ENCODE measurements around the gene MIB2. TPM values are rescaled to one million over a fixed set of nuclear protein-coding genes. Genes with fewer than 3 reads are reported as not detected.

Gene MIB2
- total and polyA plus RNA-seq, 2 donors = 20.9 to 74.5 TPM

DNA sequence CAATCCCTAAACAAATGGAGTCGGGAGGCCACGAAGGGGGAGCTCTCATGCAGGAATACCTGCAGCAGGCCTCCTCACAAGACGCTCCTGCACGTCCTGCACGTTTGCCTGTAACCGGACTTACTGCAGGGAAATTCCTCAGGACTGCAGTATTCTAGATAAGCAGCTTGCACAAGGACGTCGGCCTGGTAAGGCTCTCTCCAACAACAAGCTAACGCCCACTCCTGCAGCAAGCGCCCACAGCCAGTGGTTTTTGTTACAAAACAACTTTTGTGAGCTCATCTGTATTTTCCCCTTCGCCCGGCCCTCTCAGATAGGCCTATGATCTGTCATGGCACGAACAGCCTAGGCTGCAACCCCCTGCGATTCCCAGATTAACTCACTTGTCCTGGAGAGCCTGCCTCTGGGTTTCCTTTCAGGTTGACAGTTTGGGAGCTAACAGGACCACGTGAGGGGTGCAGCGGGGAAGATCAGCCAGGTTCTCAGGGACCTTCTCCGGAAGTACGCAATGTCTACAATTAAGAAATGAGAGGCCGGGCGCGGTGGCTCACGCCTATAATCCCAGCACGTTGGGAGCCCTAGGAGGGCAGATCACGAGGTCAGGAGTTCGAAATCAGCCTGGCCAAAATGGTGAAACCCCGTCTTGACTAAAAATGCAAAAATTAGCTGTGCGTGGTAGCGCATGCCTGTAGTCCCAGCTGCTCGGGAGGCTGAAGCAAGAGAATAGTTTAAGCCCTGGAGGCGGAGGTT is 921 bp upstream of the MIB2 start:
- 19% methylated on average over 30 of the region's 30 CpGs for WGBS
- no peak for DNase-seq (ENCODE audit: extremely low spot score)
- H3K36me3 ChIP-seq (ENCODE audit: insufficient read depth) = no peaks in the 10 kb centered on the region
- no peak overlapping the region for H3K27ac ChIP-seq (ENCODE audit: low read depth)
- no peaks in the 10 kb centered on the region for H3K4me1 ChIP-seq (ENCODE audit: insufficient read depth)
- peak overlapping the region; percentile 86 for H3K4me3 ChIP-seq (ENCODE audit: low read depth, low read length)

DNA sequence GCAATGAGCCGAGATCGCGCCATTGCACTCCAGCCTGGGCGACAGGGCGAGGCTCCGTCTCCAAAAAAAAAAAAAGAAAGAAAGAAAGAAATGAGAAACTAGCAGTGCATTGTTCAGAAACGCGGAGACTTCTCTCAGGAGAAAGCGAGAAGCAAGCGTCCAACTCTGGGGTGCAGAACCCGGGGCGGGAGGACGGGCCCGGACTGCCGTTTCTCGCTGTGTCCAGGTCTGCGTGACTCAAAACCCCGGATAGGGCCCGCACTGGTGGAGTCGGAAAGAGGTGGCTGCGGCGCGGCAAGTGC is 395 bp upstream of the MIB2 start:
- H3K4me3 ChIP-seq (ENCODE audit: low read depth, low read length) = peak overlapping the region; percentile 86
- WGBS = 0% methylated on average over 23 of the region's 23 CpGs
- no peak for DNase-seq (ENCODE audit: extremely low spot score)
- H3K27ac ChIP-seq (ENCODE audit: low read depth) = no peak overlapping the region
- no peaks in the 10 kb centered on the region for H3K4me1 ChIP-seq (ENCODE audit: insufficient read depth)
- no peaks in the 10 kb centered on the region for H3K36me3 ChIP-seq (ENCODE audit: insufficient read depth)

DNA sequence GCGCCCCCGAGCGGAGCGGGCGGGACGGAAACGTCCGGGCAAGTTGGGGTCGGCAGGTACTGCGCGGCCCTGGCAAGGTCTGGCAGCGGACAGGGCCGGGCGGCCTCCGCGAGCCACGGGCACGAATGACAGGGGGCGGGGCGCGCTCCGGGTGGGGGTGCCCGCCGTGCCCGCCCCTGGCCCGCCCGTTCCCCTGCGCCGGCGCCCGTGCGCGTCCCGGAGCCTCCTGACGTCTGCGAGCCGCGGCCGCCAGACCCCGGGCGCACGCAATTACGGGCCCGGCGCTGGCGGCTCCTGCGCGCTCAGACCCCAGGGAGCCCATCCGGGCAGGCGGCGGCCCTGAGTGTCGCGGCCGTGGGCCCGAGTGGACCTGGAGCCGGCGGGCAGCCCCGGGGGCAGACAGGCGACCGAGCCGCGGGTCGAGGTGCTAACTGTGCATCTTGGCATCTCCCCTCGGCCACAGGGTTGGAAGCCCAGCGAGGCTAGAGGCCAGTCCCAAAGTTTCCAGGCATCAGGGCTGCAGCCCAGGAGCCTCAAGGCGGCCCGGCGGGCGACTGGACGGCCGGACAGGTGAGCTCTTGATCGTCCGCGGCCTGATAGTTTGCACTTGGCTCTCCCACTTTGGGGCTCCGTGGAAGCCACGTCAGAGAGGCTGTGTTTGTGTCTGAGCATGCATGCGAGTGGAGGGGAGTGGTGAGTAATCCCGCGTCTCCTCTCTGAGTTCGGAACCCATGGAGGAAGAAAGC is 918 bp downstream of the MIB2 start:
- 4% methylated on average over 77 of the region's 80 CpGs for WGBS
- H3K4me3 ChIP-seq (ENCODE audit: low read depth, low read length) = peak overlapping the region; percentile 86
- H3K36me3 ChIP-seq (ENCODE audit: insufficient read depth) = no peaks in the 10 kb centered on the region
- peak overlapping the region; percentile 100 for H3K27ac ChIP-seq (ENCODE audit: low read depth)
- DNase-seq (ENCODE audit: extremely low spot score) = no peak
- no peaks in the 10 kb centered on the region for H3K4me1 ChIP-seq (ENCODE audit: insufficient read depth)

DNA sequence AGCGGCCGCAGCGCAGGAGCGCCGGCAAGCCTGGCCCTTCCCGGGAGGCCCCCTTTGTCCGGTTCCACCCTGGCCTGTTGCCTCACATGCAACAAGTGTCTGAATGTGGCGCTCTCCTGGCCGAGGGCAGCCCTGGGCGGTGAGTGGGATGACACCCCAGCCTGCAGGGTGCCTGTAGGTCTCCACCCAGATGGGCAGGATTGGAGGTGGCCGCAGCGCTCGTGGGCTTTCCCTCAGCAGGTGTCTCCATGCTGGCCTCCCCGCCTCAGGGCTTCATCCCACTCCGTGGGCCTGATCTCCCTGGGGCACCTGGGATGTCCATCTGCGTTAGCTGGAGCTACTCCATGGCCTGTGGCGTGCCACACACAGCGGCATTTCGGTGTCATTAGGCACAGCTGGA is 1.5 kb downstream of the MIB2 start:
- WGBS = 80% methylated on average over 19 of the region's 19 CpGs
- Histone ChIP-seq H3K27ac (ENCODE audit: low read depth) (no peak overlapping the region), H3K36me3 (ENCODE audit: insufficient read depth) (no peaks in the 10 kb centered on the region), H3K4me1 (ENCODE audit: insufficient read depth) (no peaks in the 10 kb centered on the region), H3K4me3 (ENCODE audit: low read depth, low read length) (peak overlapping the region; percentile 86)
- DNase-seq (ENCODE audit: extremely low spot score) = no peak

DNA sequence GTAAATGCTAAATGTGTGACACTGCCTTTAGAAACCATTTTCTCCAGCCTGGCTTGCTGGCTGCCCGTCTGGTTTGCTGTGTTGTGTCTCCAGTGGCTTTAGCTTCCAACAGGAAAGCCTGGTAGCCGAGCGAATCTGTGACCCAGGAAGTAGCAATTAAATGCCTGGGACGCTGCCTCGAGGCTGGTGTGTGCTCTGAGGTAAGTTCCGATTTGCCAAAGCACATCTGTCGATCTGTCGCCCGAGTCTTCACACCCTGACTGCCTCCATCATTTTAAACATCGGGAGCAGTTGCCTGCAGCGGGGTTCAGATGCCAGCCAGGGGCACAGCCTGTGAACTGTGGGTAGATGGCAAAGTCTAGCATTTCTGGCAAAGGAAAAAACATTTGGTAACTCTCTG is 2.2 kb downstream of the MIB2 start:
- Histone ChIP-seq H3K27ac (ENCODE audit: low read depth) (no peak overlapping the region), H3K4me1 (ENCODE audit: insufficient read depth) (no peaks in the 10 kb centered on the region), H3K36me3 (ENCODE audit: insufficient read depth) (no peaks in the 10 kb centered on the region), H3K4me3 (ENCODE audit: low read depth, low read length) (no peak overlapping the region)
- WGBS = 91% methylated on average over 11 of the region's 11 CpGs
- no peak for DNase-seq (ENCODE audit: extremely low spot score)

DNA sequence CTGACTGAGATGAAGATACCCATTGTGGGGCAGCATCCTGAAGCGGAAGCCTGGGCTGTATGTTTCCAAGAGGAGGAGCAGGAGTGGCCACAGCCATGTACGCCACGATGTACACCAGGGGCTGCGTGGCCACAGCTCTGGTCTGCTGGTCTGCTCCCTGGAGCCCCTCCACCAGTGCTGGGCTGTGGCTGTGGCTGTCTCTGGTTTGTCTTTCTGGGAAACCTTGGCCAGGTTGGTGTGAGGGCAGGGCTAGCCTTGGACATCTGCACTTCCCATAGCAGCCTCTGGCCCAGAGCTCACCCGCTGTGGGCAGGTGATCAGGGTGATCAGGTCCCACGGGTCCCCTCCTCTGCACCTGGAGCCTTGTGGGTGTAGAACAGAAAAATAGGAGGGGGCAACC is 2.6 kb downstream of the MIB2 start:
- Histone ChIP-seq H3K36me3 (ENCODE audit: insufficient read depth) (no peaks in the 10 kb centered on the region), H3K4me1 (ENCODE audit: insufficient read depth) (no peaks in the 10 kb centered on the region), H3K27ac (ENCODE audit: low read depth) (no peak overlapping the region), H3K4me3 (ENCODE audit: low read depth, low read length) (no peak overlapping the region)
- WGBS = 91% methylated on average over 6 of the region's 6 CpGs
- no peak for DNase-seq (ENCODE audit: extremely low spot score)

DNA sequence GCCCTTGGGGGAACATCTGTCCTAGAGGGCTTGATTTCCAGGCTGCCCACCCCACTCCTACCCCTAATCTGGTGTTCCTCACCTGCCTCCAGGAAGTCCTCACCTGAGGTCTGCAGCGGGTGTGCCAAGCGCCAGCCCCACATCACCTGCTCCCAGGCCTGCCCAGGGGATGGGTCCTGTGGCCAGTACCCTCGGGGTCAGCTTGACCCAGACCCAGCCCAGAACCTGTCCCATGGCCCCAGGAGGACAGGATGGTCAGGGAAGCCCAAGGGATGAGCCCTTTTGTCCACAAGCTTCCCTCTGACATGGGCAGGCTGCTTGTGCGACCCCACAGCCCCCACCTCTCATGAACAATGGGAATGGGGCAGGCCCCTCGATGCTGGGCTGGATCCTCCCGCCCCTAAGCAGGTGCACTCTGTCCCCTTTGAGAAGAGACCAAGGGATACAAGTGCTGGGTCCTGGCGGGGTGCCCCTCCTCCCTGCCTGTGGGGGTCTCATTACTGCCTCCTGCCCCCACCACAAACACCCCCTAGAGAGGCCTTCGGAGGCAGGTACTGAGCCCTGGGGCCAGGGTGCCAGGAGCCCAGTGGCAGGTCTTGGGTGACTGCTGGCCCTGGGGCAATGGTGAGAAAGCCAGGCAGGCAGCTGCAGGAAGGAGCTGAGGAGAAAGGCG is 3.2 kb downstream of the MIB2 start:
- Histone ChIP-seq H3K27ac (ENCODE audit: low read depth) (no peak overlapping the region), H3K4me1 (ENCODE audit: insufficient read depth) (no peaks in the 10 kb centered on the region), H3K36me3 (ENCODE audit: insufficient read depth) (no peaks in the 10 kb centered on the region), H3K4me3 (ENCODE audit: low read depth, low read length) (no peak overlapping the region)
- 94% methylated on average over 9 of the region's 9 CpGs for WGBS
- DNase-seq (ENCODE audit: extremely low spot score) = no peak

DNA sequence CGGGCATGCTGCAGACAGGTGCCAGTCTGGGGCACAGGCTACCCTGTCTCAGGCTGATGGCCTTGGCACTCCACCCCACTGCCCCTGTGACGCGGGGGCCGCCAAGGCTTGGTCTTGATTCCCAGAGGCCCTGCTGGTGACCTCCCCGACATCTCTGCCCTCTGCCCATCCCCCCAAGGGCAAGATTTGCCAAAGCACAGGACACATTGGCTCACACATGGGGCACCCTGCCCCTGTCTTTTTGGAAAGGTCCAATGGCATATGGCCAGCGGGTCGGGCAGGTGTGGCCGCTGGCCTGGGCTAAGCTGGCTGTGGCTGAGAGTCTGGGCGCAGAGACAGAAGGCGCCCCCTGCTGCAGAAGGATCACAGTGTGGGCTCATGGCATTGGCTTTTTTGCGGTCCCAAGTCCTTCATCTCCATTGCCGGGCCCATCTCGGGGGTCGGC is 4.6 kb downstream of the MIB2 start:
- Histone ChIP-seq H3K4me3 (ENCODE audit: low read depth, low read length) (no peak overlapping the region), H3K4me1 (ENCODE audit: insufficient read depth) (no peaks in the 10 kb centered on the region), H3K27ac (ENCODE audit: low read depth) (no peak overlapping the region), H3K36me3 (ENCODE audit: insufficient read depth) (no peaks in the 10 kb centered on the region)
- no peak for DNase-seq (ENCODE audit: extremely low spot score)
- 79% methylated on average over 14 of the region's 14 CpGs for WGBS

DNA sequence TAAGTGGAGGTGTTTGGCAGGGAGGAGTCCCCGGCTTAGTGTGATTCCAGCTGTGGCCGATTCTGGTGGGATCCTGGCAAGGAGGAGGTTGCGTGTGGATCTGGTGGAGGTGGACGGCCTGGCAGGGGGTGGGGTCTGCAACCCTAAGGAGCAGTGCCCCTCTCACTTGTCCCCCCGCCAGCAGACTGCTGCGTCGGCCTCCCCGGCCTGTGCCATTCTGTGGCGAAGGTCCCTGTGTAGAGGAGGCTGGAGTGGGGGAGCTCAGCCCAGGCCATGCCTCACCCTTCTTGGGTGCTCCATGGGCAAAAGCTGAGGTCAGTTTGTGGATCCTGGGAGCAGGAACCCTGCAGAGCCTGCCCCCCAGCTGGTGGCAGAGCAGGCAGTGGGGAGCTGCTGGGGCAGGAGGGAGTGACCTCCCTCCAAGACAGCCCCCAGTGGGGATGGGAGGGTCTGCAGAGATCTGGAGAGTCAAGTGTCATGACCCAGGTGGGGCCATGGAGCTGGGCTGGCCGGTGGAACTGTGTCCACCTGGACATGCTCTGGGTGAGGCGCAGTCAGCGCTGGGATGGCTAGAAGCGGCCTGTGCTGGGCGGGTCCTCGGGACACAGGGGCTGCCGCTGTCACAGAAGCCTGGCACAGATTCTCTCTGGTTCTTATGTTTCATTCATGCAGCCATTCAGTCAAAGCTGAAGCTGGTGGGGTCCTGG is 5.3 kb downstream of the MIB2 start:
- no peak overlapping the region for H3K27ac ChIP-seq (ENCODE audit: low read depth)
- H3K4me1 ChIP-seq (ENCODE audit: insufficient read depth) = no peaks in the 10 kb centered on the region

DNA sequence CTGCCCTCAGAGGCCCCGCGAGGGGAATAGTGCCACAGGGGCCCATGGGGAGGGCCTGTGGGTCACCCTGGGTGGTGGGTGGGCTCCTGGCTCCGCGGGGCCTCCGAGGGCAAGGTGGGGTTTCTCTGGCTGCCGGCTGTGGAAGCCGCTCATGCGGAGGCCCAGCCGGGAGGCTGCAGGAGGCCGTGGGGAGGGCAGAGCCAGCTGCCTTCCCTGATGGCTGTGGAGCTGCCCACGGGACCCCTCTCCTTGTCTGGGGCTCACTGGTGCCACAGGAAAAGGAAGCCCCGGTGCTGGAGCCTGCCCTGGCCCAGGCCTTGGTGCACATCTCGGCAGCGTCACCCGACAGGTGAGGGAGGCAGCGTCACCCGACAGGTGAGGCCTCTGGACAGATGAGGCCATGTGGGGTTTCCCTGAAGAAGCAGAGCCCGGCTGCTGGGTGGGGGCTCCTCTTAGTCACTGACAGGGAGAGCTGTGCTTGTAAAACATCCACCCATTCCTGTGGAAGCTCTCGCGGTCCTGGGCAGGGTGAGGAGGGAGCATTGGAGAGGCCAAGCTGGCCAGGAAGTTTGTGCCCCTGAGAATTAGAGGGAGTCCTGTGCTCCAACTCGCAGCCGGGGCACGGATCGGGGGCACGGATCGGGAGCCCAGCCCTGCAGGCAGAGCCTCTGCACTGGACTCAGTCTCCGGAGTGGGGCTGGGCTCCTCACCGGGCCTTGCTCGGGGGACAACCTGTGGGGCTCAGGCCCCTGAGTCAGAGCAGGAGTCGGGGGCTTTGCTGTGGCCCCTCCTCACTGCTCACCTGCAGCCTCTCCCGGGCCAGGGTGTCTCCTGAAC is 6.1 kb downstream of the MIB2 start:
- WGBS = 83% methylated on average over 31 of the region's 31 CpGs
- H3K4me3 ChIP-seq (ENCODE audit: low read depth, low read length) = no peak overlapping the region
- H3K27ac ChIP-seq (ENCODE audit: low read depth) = no peak overlapping the region
- H3K36me3 ChIP-seq (ENCODE audit: insufficient read depth) = no peaks in the 10 kb centered on the region
- no peak for DNase-seq (ENCODE audit: extremely low spot score)
- H3K4me1 ChIP-seq (ENCODE audit: insufficient read depth) = no peaks in the 10 kb centered on the region

More for the DNA sequence above, 5.3 kb downstream of the MIB2 start:
- Histone ChIP-seq H3K4me3 (ENCODE audit: low read depth, low read length) (no peak overlapping the region), H3K36me3 (ENCODE audit: insufficient read depth) (no peaks in the 10 kb centered on the region)
- no peak for DNase-seq (ENCODE audit: extremely low spot score)
- WGBS = 88% methylated on average over 16 of the region's 16 CpGs

DNA sequence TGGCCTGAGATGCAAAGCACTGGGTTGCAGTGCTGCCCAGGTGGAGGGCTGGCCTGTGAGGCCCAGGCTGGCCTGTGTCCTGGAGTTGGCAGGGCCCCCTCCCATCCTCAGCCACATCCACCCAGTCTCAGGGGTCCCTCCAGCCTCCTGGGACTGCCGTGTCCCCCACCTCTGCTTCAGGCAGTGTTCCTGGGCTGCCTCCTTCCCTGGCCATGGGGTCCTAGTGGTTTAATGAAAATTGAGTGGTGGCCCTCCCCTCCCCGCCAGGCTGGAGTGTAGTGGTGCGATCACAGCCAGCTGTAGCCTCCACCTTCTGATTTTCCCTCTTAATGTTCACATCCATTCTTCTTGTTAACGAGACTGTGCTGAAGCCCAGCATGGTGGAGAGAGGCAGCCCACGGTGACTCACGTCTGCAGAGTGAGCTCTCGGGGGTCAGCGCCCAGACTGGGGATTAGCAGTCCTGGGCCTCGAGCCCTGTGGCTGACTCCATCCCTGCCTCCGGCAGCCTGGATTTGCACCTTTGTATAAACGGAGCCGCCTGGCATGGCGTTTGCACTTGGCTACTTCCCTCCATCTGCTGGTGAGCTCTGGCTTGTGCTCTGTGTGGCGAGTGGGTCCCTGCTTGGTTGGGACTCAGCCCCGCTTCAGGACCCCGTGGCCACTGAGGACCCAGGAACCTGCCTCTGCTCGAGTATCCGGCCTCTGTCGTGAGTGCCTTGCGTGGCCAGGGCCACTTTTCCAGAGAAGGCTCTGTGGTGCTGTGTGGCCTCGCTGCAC is 6.9 kb downstream of the MIB2 start:
- WGBS = 49% methylated on average over 21 of the region's 21 CpGs
- H3K4me1 ChIP-seq (ENCODE audit: insufficient read depth) = no peaks in the 10 kb centered on the region
- no peak for DNase-seq (ENCODE audit: extremely low spot score)
- H3K36me3 ChIP-seq (ENCODE audit: insufficient read depth) = no peaks in the 10 kb centered on the region
- H3K27ac ChIP-seq (ENCODE audit: low read depth) = no peak overlapping the region
- no peak overlapping the region for H3K4me3 ChIP-seq (ENCODE audit: low read depth, low read length)

DNA sequence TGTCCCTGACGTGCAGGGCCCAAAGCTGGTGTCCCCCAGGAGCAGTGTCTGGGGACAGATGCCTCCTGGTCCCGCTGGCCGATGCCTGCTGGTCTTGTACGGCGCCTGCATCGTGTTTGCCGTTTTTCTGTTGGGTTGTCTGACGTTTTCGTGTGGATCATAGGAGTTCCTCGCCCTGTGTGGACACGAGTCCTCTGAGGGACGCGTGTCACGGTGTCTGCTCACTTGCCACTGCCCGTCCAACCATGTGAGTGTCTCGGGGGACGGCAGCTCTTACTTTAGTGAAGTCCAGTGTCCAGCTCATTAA is 7.4 kb downstream of the MIB2 start:
- Histone ChIP-seq H3K27ac (ENCODE audit: low read depth) (no peak overlapping the region), H3K4me1 (ENCODE audit: insufficient read depth) (no peaks in the 10 kb centered on the region), H3K36me3 (ENCODE audit: insufficient read depth) (no peaks in the 10 kb centered on the region), H3K4me3 (ENCODE audit: low read depth, low read length) (no peak overlapping the region)
- no peak for DNase-seq (ENCODE audit: extremely low spot score)
- WGBS = 87% methylated on average over 17 of the region's 17 CpGs
